ENCODE measurements around the gene NPC1.
"Not testable (repeated sequence)": the region's sequence is repeated elsewhere in the genome, so short reads cannot be mapped to it uniquely, and the experiment has no call there.

The NPC1 gene

GRCh38 chr18:23560186-23560585 is 26.1 kb downstream of the NPC1 start:
- no peak overlapping the region for H3K27ac ChIP-seq
- H3K4me3 ChIP-seq: no peak overlapping the region
- no peak for DNase-seq (ENCODE audit: low spot score)
- TF ChIP-seq CTCF (IDR thresholded peaks at IDR 0.05): no peak

- DNase-seq (ENCODE audit: low spot score); H3K27ac ChIP-seq; H3K4me3 ChIP-seq: not testable (repeated sequence)
These were observed 28.8 kb downstream of the NPC1 start for GRCh38 chr18:23557511-23557910.

GRCh38 chr18:23556145-23556780 is 30.0 kb downstream of the NPC1 start:
- DNase-seq (ENCODE audit: low spot score): no peak
- H3K27ac ChIP-seq: no peak overlapping the region
- TF ChIP-seq CTCF (IDR thresholded peaks at IDR 0.05): no peak
- H3K4me3 ChIP-seq: no peak overlapping the region

- H3K27ac ChIP-seq: no peak overlapping the region
- no peak for TF ChIP-seq CTCF (IDR thresholded peaks at IDR 0.05)
- no peak for DNase-seq (ENCODE audit: low spot score)
- H3K4me3 ChIP-seq: no peak overlapping the region
These were observed 32.4 kb downstream of the NPC1 start for GRCh38 chr18:23553887-23554286.

GRCh38 chr18:23552505-23552904 is 33.8 kb downstream of the NPC1 start:
- Histone ChIP-seq H3K27ac (no peak overlapping the region), H3K4me3 (no peak overlapping the region)
- DNase-seq (ENCODE audit: low spot score): no peak
- TF ChIP-seq CTCF (IDR thresholded peaks at IDR 0.05): no peak

- no peak for DNase-seq (ENCODE audit: low spot score)
- TF ChIP-seq CTCF (IDR thresholded peaks at IDR 0.05): no peak
- Histone ChIP-seq H3K4me3 (no peak overlapping the region), H3K27ac (no peak overlapping the region)
These were observed 34.3 kb downstream of the NPC1 start for GRCh38 chr18:23551978-23552377.

GRCh38 chr18:23550898-23551297 is 35.4 kb downstream of the NPC1 start:
- no peak for DNase-seq (ENCODE audit: low spot score)
- no peak overlapping the region for H3K4me3 ChIP-seq
- no peak for TF ChIP-seq CTCF (IDR thresholded peaks at IDR 0.05)
- no peak overlapping the region for H3K27ac ChIP-seq
